Activated T-cell treated with anti-CD3 and anti-CD28 coated beads, Interleukin-2, amount 50 U/mL, for 4 hours (primary cell): ENCODE results near the gene FBN1. TPM values are rescaled to one million over a fixed set of nuclear protein-coding genes. Genes with fewer than 3 reads are reported as not detected.

Experiments
- ATAC-seq, 2 donors: fragments of 200-7000 bp; cut with Tn5 transposase; one replicate each; pipeline ENCODE4 v1.10.0; 2021
- DNase-seq: peaks from one replicate; pipeline ENCODE4 v3.0.0-alpha.2; 2020
- H3K27me3 Mint-ChIP-seq: one replicate; pipeline ENCODE4 v1.8.0; 2021; ENCODE audit warnings: low read depth, mixed read lengths
- H3K36me3 Mint-ChIP-seq: one replicate; pipeline ENCODE4 v1.8.0; 2022; ENCODE audit warnings: mixed read lengths; ENCODE audit not compliant: insufficient read depth
- H3K4me1 Mint-ChIP-seq: one replicate; pipeline ENCODE4 v1.8.0; 2021; ENCODE audit warnings: low read depth, mixed read lengths
- H3K4me3 Mint-ChIP-seq: one replicate; pipeline ENCODE4 v1.8.0; 2021; ENCODE audit warnings: mild to moderate bottlenecking, moderate library complexity, mixed read lengths
- H3K9me3 Mint-ChIP-seq: one replicate; pipeline ENCODE4 v1.8.0; 2021; ENCODE audit warnings: mixed read lengths
- total RNA-seq, 3 donors: library from RNA; stranded (reverse); gene quantifications; one replicate each; pipeline ENCODE4 v1.2.1, GENCODE V29; 2021

The FBN1 gene
- total RNA-seq, 3 donors from 2014 or later, result 0.22 to 0.38 (median 0.24) TPM

DNA sequence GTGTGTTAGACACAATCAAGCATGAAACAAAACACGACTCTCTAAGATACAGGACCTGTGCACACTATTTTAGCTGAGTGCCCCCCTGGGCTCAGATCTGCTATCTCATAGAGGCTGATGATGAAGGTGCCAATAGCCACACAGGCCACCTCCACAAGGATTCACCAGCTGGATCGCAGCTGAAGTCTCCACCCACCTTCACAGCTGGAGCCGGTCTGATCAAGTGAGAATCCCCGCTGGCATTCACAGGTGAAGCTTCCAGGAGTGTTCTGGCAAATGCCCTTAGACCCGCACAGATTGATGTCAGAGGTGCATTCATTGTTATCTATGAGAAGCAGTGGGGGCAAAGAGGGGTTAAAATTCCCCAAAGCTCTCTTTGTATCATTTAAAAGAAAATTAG, 224.1 kb downstream of the FBN1 start:
- no peak for ATAC-seq
- H3K4me1 Mint-ChIP-seq, result no peaks in the 10 kb centered on the region
- H3K9me3 Mint-ChIP-seq, result no peaks in the 10 kb centered on the region
- H3K36me3 Mint-ChIP-seq, result no peaks in the 10 kb centered on the region
- H3K27me3 Mint-ChIP-seq, result no peaks in the 10 kb centered on the region
- H3K4me3 Mint-ChIP-seq, result no peak overlapping the region
- DNase-seq, result no peak

DNA sequence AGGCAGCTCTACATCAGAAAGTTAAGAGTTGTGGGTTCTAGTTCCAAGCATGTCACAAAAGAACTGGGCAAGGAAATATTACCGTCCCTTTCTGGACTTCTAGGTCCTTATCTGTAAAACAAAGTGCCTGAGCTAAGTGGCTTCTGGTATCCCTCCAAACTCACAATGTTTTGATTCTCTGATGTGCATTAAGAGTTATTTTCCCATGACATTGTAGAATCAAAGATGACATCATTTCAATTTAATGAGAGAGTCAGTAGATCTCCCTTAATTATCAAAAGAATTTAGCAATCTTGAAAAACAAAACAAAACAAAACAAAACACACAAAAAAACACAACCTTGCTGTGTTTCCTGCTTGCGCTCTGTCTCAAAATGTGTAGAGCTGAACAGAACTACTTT, 225.6 kb downstream of the FBN1 start:
- ATAC-seq (no peak), DNase-seq (no peak)
- no peaks in the 10 kb centered on the region for H3K36me3 Mint-ChIP-seq
- H3K4me1 Mint-ChIP-seq, result no peaks in the 10 kb centered on the region
- no peak overlapping the region for H3K4me3 Mint-ChIP-seq
- no peaks in the 10 kb centered on the region for H3K9me3 Mint-ChIP-seq
- no peaks in the 10 kb centered on the region for H3K27me3 Mint-ChIP-seq

DNA sequence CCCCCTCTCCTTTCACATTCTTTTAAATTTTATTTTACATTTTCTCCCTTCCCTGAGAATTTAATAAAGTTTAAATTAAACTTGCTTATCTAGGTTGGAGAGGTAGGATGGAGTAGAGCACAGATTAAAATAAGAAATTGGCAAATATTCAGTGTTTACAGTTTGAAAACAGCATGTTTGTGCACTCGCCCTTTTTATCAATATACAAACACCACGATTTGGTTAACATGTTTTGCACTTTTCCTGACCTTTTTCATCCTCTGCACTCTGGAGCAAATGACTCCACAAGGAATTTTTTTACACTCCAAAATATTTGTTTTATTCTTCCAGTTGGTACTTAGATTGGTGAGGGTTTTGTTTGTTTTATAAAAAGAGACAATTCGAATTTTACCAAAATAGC, 227.2 kb downstream of the FBN1 start:
- DNase-seq, result no peak
- ATAC-seq, result no peak
- H3K9me3 Mint-ChIP-seq, result no peaks in the 10 kb centered on the region
- no peaks in the 10 kb centered on the region for H3K27me3 Mint-ChIP-seq
- H3K36me3 Mint-ChIP-seq, result no peaks in the 10 kb centered on the region
- H3K4me1 Mint-ChIP-seq, result no peaks in the 10 kb centered on the region
- no peak overlapping the region for H3K4me3 Mint-ChIP-seq

DNA sequence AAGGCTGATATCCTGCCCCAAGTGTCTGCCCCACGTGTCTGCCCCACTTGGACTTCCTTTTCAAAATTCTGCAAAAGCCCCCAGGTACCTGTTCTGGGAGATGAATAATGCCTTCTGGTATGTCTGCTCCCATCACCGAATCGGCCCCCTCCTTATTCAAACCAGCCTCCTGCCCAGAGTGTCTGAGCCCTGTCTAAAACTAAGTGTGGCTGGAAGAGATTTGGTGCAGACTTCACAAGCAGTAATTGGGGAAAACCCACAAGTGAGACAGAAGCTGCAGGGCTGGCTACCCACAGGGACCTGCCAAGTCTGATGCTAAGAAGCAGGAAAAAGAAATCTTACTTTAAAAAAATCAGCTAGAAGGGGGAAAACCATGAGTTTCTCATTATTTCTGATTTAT, 229.2 kb downstream of the FBN1 start:
- H3K9me3 Mint-ChIP-seq, result no peaks in the 10 kb centered on the region
- DNase-seq (no peak), ATAC-seq (no peak)
- no peaks in the 10 kb centered on the region for H3K4me1 Mint-ChIP-seq
- peaks cover 1% of the 10 kb centered on the region for H3K27me3 Mint-ChIP-seq
- no peak overlapping the region for H3K4me3 Mint-ChIP-seq
- no peaks in the 10 kb centered on the region for H3K36me3 Mint-ChIP-seq

DNA sequence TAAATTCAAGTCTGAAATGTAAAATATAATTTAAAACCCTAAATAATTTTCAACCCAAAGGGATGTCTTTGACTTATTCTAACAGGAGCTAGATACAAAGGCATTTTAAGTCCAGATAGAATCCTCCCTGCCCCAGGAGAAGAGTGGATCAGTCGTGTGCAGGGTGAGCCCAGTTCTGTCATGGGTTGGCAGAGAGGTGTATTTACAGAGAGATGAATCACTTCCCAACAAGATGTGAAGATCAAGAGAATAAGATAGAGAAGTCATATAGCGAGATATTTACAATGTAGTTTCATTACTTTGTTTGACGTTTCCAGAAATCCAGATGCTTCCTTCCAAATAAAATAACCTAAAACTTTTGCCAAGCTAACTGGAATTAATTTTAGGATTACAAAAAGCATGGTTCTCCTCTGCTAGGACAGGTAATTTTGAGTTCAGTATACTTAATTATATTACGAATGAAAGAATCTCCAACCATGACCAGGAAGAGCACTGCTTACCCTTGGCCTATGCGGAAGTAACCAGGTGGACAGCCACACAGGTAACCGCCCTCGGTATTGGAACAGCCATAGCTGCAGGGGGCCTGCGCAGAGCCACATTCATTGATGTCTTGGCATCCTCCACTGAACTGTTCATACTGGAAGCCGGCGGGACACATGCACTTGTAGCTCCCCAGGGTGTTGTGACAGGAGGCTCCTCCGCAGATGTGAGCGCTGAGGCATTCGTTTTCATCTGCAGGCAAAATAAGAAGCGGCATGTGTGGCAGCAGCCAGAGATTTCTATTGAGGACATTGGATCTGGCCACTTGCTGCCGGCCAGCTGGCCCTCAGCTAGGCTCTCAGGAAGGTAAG, 230.2 kb downstream of the FBN1 start:
- no peaks in the 10 kb centered on the region for H3K36me3 Mint-ChIP-seq
- no peaks in the 10 kb centered on the region for H3K4me1 Mint-ChIP-seq
- no peak overlapping the region for H3K4me3 Mint-ChIP-seq
- no peaks in the 10 kb centered on the region for H3K9me3 Mint-ChIP-seq
- DNase-seq (no peak), ATAC-seq (no peak)
- peaks cover 1% of the 10 kb centered on the region for H3K27me3 Mint-ChIP-seq

DNA sequence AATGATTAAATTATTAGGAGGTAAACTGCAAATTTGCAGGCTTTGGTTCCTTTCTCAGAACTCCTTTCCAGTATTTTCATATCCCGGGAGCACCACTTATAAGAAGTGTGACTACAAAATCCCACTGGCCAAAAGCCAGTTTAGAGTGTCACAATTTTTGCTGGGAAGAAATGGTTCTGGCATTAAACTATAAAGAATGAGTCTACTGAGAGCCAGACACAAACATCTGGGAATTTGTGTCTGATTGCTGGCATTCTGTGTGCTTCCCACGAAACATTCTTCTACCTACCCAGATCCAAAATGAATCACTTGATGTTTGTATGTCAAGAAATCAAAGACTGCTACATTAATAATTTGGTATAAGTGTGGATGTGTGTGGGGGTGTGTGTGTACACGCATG, 231.5 kb downstream of the FBN1 start:
- Mint-ChIP-seq H3K36me3 (no peaks in the 10 kb centered on the region), H3K9me3 (no peaks in the 10 kb centered on the region), H3K4me1 (no peaks in the 10 kb centered on the region), H3K27me3 (peaks cover 1% of the 10 kb centered on the region), H3K4me3 (no peak overlapping the region)
- no peak for ATAC-seq
- no peak for DNase-seq

DNA sequence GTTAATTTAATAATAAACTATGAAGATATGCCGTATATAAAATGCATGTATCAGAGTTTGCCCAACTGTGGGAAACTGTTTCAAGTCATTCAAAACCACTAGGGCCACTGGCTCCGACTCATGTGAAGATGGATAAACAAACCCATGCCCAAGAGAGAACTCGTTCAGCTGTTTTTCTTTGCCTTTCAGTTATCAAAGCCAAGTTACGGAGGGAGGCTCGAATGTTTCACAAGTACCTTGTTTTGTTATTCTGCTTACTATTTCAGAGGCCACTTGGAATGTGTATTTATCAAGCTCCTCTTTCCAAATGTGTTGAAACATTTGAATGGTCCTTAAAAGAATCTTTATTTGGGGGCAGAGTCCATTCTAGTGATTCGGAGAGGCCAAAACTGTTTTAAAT, 232.2 kb downstream of the FBN1 start:
- Mint-ChIP-seq H3K4me3 (no peak overlapping the region), H3K27me3 (peaks cover 1% of the 10 kb centered on the region), H3K4me1 (no peaks in the 10 kb centered on the region), H3K36me3 (no peaks in the 10 kb centered on the region), H3K9me3 (no peaks in the 10 kb centered on the region)
- ATAC-seq (no peak), DNase-seq (no peak)

DNA sequence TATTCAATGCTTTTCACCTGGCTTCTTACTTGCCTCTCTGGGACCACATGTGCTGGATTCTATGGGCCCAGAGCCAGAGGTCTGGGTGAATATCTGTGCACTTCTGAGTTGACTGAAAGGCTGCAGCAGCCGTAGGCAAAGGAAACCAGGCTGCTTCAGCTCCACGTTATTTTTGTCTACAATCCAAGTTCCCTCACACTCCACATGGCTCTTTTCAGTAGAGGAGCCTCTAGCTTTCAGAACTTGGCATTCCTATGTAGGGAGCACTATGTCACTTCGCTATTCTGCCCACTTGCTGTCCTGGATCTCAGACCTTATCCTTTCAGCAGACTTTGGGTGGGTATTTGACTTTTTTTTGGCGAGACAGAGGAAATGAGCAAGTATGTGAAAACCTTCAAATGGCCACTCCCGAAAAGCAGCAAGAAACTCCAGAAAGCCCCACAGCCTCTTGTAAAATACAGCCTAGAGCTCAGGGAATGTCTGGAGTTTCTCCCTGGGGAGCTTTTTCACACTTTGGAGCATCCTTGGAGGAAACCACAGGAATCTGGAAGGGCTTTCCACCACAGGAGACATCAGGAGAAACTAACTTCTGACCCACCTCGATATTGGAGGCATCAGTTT, 233.4 kb downstream of the FBN1 start:
- Mint-ChIP-seq H3K27me3 (peaks cover 1% of the 10 kb centered on the region), H3K9me3 (no peaks in the 10 kb centered on the region), H3K36me3 (no peaks in the 10 kb centered on the region), H3K4me1 (no peaks in the 10 kb centered on the region), H3K4me3 (no peak overlapping the region)
- no peak for ATAC-seq
- no peak for DNase-seq

DNA sequence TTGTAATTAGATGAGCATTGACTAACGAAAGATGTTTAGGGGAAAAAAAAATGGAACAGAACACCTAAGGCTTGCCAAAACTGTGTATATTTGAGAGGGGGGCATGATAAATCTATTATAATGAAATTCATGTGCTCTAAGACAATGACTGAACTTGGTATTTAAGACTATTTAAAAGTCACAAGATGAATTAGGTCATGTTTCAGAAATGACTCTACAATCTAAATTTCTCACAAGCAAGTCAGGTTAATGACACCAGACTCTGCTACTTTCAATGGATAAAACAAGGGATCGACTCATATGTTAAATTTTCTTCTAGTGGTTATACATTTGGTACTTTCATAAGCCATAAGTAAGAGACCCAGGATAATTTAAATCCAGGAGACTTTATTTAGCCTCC, 235.9 kb downstream of the FBN1 start:
- ATAC-seq (no peak), DNase-seq (no peak)
- Mint-ChIP-seq H3K9me3 (no peaks in the 10 kb centered on the region), H3K4me3 (no peak overlapping the region), H3K36me3 (no peaks in the 10 kb centered on the region), H3K4me1 (no peaks in the 10 kb centered on the region), H3K27me3 (peaks cover 1% of the 10 kb centered on the region)

DNA sequence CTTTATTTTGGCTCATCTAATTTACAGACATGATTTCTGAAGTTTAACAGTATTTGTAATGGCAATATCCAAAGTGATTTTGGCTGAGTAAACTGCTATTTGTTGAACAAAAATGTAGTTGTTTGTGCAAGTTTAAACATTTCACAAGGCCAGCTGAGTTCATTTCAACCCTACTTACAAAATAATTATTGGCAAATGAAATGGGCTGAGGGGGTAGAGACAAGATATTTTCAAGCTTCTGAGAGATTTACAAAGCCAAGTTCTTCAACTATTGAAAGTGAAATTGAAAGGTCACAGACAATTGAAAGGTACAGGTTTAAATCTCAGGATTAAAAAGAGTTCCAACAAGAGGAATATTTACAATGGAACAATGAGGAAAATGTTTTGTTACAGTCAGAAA, 237.2 kb downstream of the FBN1 start:
- H3K27me3 Mint-ChIP-seq, result peaks cover 1% of the 10 kb centered on the region
- no peaks in the 10 kb centered on the region for H3K36me3 Mint-ChIP-seq
- no peak overlapping the region for H3K4me3 Mint-ChIP-seq
- DNase-seq, result no peak
- no peaks in the 10 kb centered on the region for H3K9me3 Mint-ChIP-seq
- no peaks in the 10 kb centered on the region for H3K4me1 Mint-ChIP-seq
- ATAC-seq, result no peak

DNA sequence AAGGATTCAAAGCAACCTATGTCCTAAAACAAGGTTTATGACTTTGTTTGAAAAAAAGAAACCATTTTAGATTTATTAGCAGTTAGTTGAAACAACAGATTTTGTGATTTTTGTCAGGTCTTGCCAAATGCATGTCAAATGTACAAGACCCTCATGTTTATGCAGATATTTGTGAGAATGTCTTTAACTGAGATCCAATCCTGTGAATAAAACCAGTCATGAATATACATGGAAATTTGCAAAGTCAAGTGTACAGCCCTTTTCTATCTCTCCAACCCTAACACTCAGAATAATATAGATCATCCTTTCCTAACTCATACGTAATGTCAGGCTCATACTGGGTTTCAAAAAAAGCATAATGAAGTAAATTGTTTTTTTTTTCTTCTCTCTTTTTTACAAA, 237.9 kb downstream of the FBN1 start:
- ATAC-seq, result no peak
- peaks cover 1% of the 10 kb centered on the region for H3K27me3 Mint-ChIP-seq
- no peaks in the 10 kb centered on the region for H3K4me1 Mint-ChIP-seq
- H3K4me3 Mint-ChIP-seq, result no peak overlapping the region
- no peaks in the 10 kb centered on the region for H3K9me3 Mint-ChIP-seq
- no peak for DNase-seq
- H3K36me3 Mint-ChIP-seq, result no peaks in the 10 kb centered on the region

DNA sequence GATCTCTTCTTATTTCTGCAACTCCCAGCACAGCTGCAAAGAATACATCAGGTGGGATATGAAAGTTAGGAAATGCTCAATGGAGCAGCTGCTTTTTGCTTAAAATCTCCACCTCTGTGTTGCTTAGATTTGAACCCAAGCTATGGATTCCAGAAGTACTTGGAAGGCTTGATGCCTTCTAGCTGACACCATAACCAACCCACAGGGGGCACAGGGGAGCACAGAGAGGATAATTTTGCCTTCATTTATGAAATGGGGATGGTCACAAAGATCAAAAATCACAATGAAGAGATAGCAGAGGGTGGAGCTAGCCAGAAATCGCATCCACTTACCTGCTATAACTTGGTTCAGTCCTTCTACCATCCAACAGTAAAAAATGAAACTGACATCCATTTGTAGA, 238.6 kb downstream of the FBN1 start:
- no peaks in the 10 kb centered on the region for H3K27me3 Mint-ChIP-seq
- H3K4me3 Mint-ChIP-seq, result no peak overlapping the region
- H3K4me1 Mint-ChIP-seq, result no peaks in the 10 kb centered on the region
- H3K36me3 Mint-ChIP-seq, result no peaks in the 10 kb centered on the region
- no peak for DNase-seq
- ATAC-seq, result no peak
- no peaks in the 10 kb centered on the region for H3K9me3 Mint-ChIP-seq

DNA sequence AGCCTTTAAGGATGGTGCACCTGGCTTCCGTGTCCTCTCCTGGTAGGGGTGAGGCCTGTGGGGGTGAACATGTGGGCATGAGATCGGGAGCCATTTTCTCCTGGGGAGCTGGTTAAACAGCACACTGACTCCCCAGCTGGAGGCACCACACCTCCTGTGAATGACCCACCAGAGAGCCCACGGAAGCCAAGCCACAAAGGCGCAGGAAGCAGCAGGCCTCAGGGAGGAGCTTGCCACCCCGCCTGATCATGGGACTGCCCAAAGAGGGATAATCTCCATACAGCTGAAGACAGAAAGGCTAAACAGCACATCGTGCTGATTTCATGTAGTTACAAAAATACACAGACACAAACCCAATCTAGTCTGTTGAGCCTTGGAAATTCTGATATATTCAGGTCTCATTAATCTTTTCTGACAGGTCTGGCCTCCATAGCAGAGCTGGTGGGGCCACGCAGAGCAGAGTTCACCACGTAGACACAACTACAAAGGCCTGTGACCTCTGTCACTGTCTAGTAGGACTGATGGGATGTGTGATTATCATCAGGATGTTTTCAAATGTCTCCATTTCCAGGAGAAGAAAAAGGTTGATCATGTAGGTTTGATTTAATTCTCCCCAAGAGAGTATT, 239.1 kb downstream of the FBN1 start:
- no peaks in the 10 kb centered on the region for H3K27me3 Mint-ChIP-seq
- H3K4me1 Mint-ChIP-seq, result no peaks in the 10 kb centered on the region
- H3K36me3 Mint-ChIP-seq, result no peaks in the 10 kb centered on the region
- ATAC-seq (no peak), DNase-seq (no peak)
- no peaks in the 10 kb centered on the region for H3K9me3 Mint-ChIP-seq
- no peak overlapping the region for H3K4me3 Mint-ChIP-seq

DNA sequence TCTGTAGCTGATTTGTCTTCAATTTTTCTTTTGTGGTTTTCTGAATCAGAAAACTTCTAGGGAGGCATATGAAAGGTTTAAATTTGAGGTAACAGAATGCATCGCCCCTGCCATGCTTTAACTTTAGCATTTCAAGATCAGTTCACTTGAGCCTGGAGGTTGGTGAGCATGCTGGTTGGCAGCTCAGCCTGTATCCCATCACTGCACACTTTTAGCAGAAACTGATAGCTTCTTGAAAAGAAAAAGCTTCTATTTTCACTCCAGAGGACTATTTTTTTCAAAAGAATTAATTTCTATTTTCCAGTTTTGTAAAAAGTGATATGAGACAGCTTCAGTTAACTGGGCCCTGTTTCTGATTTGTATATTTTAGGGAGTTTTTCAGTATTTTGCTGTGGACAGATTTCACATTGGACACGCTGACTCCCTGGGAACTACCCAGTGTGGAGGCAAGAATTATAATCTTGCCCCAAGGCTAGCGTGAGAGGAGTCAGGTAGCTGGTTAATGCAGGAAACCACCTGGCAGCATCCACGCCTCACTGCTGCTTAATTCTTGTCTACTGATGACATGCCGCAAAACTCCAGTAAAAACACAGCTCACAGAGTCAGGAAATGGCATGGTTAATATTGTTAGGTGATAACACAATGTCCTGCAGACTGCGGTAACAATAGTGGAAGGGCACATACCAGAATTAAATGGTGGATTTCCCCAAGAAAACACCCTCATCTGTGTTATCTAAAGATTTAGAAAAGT, 242.9 kb downstream of the FBN1 start:
- Mint-ChIP-seq H3K4me1 (no peaks in the 10 kb centered on the region), H3K27me3 (peaks cover 3% of the 10 kb centered on the region), H3K9me3 (no peaks in the 10 kb centered on the region), H3K4me3 (no peak overlapping the region), H3K36me3 (no peaks in the 10 kb centered on the region)
- ATAC-seq (no peak), DNase-seq (no peak)
